ENCODE results near the gene LCMT1.

DNA sequence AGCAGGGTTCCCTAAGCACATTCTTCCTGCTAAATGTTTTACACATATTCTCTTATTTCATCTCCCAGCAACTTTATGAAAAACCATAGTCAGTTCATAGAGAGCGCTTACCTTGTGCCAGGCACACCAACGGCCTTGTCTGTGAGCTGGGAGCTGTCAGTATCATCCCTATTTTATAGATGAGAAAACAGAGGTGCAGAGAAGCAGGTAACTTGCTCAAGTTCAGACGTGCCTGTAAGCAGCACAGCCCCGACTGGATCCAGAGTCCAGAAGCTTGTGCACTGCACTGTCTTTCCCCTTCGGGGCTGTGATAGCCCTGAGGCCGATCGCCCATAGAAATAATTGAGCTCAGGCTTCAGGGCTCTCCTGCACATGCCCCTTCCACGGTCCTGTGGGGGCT lies 111.4 kb downstream of the LCMT1 start:
- TF ChIP-seq, protein P1, sequence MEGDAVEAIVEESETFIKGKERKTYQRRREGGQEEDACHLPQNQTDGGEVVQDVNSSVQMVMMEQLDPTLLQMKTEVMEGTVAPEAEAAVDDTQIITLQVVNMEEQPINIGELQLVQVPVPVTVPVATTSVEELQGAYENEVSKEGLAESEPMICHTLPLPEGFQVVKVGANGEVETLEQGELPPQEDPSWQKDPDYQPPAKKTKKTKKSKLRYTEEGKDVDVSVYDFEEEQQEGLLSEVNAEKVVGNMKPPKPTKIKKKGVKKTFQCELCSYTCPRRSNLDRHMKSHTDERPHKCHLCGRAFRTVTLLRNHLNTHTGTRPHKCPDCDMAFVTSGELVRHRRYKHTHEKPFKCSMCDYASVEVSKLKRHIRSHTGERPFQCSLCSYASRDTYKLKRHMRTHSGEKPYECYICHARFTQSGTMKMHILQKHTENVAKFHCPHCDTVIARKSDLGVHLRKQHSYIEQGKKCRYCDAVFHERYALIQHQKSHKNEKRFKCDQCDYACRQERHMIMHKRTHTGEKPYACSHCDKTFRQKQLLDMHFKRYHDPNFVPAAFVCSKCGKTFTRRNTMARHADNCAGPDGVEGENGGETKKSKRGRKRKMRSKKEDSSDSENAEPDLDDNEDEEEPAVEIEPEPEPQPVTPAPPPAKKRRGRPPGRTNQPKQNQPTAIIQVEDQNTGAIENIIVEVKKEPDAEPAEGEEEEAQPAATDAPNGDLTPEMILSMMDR (IDR thresholded peaks at IDR 0.05) = no peak
- TF ChIP-seq POLR2AphosphoS5 (IDR thresholded peaks at IDR 0.05) = no peak
- TF ChIP-seq POLR2A (IDR thresholded peaks at IDR 0.05; ENCODE audit: low read depth) = no peak

Data from esophagus muscularis mucosa (tissue), 3 donors.